GM21447 (cell line): Measurements from ENCODE around the gene CAST.

Experiments used
- ATAC-seq: cut with Tn5 transposase; IDR thresholded peaks from one replicate; pipeline ENCODE4 v1.9.1; 2021; ENCODE audit not compliant: unreplicated experiment

CAST gene

DNA sequence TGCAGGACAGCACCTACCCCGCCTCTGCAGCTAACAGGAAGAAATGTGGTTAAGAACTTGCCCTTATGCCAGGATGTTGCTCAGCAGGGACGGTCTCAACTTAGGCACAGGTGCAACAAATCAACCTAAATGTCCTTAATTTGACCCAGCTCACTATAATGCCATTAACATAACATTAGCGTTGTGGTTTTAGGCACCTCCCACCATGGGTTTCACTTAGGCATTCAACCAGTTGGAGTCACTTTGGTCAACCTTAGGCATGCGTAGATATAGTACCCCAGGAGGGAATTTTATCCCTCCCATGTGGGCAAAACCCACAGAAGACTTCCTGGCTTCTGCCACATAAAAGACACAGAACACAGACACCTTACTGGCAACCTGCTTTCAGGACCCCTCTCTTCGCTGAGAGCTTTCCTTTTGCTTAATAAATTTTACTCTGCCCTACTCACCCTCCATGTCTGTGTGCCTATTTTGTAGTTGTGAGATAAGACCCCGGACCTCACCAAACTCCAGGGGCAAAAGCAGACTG is 154.3 kb downstream of the CAST start:
- peak; percentile 89 for ATAC-seq

DNA sequence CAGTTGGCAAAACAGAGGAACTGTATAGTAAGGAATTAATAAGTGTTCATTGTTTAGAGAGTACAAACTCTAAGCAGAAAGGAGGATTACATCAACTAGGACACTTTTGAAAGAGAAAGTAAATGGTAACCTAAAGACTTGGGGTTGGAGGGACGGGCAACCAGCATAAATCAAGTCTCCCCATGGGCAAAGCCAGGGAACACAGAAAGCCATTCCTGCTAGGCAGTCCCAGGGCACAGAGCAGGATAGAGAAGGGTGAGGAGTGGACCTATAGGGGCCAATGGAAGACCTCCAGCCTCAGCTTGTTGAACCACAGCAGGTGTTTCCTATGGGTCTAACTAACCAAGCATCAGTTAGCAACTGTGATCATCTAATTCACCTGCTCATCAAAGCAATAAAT is 154.8 kb downstream of the CAST start:
- peak; percentile 42 for ATAC-seq

DNA sequence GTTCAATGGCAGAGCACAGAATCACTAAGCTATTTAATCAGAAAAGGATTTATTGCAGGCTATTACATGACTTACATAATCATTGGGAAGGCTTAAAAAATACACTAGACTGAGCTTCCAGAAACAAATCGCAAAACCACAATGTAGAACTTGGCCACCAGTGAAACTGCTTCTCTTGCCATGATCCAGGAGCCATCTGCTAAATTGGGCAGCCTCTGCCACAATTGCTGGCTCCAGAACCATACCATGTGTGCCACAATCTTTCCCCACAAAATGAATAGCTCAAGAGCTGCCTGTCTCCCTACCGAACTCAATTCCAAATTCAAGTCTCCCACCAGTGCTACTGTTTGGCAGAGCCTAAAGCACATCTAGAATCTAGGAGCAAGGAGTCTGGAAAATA is 155.3 kb downstream of the CAST start:
- ATAC-seq = no peak

DNA sequence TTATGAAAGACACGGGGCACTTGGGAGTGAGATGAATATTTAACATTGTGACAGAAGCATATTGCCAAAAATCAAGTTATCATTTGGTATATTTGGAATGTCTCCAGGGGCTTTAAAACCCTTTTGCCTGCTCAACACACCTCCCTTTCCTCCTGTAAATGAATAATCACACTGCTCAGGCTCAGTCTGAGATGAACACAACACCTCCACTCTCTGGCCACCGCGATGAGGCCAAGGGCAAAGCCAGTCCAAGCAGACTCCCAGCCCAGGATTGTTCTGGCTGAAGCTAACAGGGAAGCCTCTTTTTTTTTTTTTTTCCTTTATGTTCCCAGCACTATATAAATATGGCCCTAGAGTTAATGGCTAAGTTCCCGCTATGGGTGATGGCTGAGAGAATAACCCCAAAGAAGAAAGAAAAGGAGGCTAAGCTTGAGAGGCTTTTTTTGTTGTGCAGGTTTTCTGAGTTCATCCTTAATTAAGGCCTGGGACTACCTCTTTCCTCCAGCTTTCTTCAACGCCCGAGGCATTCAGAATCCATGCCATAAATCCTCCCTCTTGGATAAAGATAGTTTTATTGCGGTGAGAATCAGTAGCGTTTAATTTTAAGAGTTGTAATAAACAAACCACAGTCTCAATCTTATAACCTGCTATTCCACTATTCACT is 156.1 kb downstream of the CAST start:
- ATAC-seq = no peak

DNA sequence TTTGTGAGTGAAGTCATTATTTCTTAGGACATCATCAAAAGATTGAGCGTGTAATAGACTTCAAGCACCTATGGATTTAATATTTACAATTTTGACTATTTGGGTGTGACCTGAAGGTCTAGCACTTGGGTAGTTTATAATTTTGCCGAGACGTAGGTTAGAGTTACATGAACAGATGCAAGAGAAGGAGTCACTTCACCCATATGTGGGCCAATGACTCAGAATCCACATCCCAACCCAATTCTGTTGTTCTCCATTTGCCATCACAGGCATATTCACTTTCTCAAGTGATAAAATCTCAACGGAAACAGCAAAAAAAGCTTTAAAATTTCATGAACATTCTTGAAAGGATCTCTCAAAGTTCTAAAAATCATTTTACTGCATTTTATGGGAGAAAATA is 157.6 kb downstream of the CAST start:
- no peak for ATAC-seq

DNA sequence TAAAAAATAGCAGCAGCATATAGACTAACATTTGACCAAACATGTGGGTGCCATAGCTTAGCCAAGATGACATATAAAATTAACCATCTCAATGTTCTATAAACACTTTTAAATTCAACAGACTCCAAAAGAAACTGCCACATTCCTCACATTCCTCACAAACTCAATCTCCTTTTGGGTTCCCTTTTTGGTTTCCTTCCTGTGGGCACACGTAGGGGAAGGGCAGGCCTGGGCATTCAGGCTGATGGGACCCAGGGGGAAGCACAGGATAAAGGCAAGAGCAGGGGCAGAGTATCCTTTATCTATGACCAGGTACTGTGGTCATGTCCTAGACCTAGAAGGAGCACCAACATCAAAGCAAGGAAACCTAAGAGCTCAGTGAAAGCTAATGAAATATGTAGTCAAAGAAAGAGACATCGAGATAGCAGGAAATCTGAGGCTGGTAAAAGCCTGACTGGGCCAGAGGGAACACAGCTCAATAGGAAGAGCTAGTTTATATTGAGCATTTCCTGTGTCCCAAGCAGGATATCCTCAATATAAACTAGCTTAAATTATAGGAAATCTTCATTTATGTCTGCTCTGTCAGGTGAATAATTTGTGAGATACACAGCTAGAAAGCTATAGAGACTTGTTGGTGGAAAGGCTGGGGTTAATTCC is 159.2 kb downstream of the CAST start:
- no peak for ATAC-seq

DNA sequence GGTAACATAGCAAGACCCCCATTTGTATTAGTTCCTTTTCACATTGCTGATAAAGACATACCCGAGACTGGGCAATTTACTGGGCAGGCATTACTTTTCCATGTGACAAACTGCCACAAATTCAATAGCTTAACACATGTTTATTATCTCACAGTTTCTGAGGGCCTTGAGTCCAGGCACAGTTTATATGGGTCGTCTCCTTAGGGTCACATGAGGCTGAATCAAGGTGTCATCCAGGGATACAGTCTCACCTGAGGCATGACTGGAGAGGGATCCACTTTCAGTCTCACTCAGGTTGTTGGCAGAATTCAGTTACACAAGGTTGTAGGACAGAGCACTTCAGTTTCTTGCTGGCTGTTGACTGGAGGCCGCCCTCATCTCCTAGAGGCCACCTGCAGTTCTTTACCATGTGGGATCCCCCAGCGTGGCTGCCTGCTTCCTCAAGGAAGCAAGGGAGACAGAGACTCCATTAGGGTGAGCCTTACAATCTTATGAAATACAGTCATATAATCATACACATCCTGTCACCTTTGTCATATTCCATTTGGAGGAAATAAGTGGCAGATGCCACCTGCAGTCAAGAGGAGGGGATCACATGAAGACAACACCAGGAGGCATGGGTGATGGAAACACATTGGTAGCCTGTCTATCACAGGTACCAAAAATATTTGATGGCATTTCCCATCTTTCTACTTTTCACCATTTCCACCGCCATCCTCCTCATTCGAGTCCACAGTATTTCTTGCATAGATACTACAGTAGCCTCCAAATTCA is 160.7 kb downstream of the CAST start:
- no peak for ATAC-seq

DNA sequence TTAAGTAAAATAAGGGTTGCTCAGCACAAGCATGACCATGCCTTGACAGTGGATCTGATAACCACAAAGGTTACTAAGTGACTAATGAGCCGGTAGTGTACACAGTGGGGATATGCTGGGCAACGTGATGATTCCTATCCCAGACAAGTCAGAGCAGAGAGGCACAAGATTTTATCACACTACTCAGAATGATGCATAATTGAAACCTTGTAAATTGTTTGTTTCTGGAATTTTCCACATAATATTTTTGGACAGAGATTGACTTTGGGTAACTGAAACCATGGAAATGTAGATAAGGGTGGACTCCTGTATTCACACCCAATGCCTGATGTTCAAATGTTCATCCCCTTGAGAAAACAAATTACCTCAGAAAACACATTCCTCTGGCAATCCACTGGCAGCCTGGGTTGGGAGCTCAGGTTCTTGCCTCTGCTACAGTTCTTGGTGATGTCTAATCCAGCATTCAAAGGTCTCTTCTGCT is 161.8 kb downstream of the CAST start:
- peak; percentile 98 for ATAC-seq
